ENCODE data around the gene TNFAIP3. TPM values are rescaled to one million over a fixed set of nuclear protein-coding genes. Genes with fewer than 3 reads are reported as not detected.

TNFAIP3 gene
- polyA plus RNA-seq, 1 experiment = 6.3 TPM

GRCh38 chr6:137903274-137903932 is 36.3 kb downstream of the TNFAIP3 start:
- TF ChIP-seq CTCF (IDR thresholded peaks at IDR 0.05; ENCODE audit: insufficient read depth, low read depth, low read length) = no peak
- no peak overlapping the region for H3K4me3 ChIP-seq (ENCODE audit: low read depth, low read length)
- no peaks in the 10 kb centered on the region for H3K27me3 ChIP-seq (ENCODE audit: control insufficient read depth, insufficient read depth, low read length)
- ChIA-PET CTCF (no interaction called here), POLR2A (no interaction called here)
- no peaks in the 10 kb centered on the region for H3K36me3 ChIP-seq (ENCODE audit: control insufficient read depth, insufficient read depth, low read length)
- no peak for DNase-seq (ENCODE audit: low read depth)

GRCh38 chr6:137903933-137904821 is 37.1 kb downstream of the TNFAIP3 start:
- Histone ChIP-seq H3K36me3 (ENCODE audit: control insufficient read depth, insufficient read depth, low read length) (no peaks in the 10 kb centered on the region), H3K27me3 (ENCODE audit: control insufficient read depth, insufficient read depth, low read length) (no peaks in the 10 kb centered on the region), H3K4me3 (ENCODE audit: low read depth, low read length) (no peak overlapping the region)
- POLR2A ChIA-PET = no interaction called here
- no peak for DNase-seq (ENCODE audit: low read depth)
- CTCF ChIA-PET = no interaction called here
- TF ChIP-seq CTCF (IDR thresholded peaks at IDR 0.05; ENCODE audit: insufficient read depth, low read depth, low read length) = no peak

GRCh38 chr6:137904822-137905617 is 38.0 kb downstream of the TNFAIP3 start:
- Histone ChIP-seq H3K27me3 (ENCODE audit: control insufficient read depth, insufficient read depth, low read length) (no peaks in the 10 kb centered on the region), H3K4me3 (ENCODE audit: low read depth, low read length) (peak overlapping the region; percentile 5; the same call in 1 of the 2 replicates), H3K36me3 (ENCODE audit: control insufficient read depth, insufficient read depth, low read length) (no peaks in the 10 kb centered on the region)
- no peak for TF ChIP-seq CTCF (IDR thresholded peaks at IDR 0.05; ENCODE audit: insufficient read depth, low read depth, low read length)
- POLR2A ChIA-PET = no interaction called here
- CTCF ChIA-PET = no interaction called here
- DNase-seq (ENCODE audit: low read depth) = no peak

- Histone ChIP-seq H3K4me3 (ENCODE audit: low read depth, low read length) (no peak overlapping the region), H3K27me3 (ENCODE audit: control insufficient read depth, insufficient read depth, low read length) (no peaks in the 10 kb centered on the region), H3K36me3 (ENCODE audit: control insufficient read depth, insufficient read depth, low read length) (no peaks in the 10 kb centered on the region)
- DNase-seq (ENCODE audit: low read depth) = no peak
- POLR2A ChIA-PET = no interaction called here
- no peak for TF ChIP-seq CTCF (IDR thresholded peaks at IDR 0.05; ENCODE audit: insufficient read depth, low read depth, low read length)
- CTCF ChIA-PET = no interaction called here
Observed at GRCh38 chr6:137906020-137906472, 39.0 kb downstream of the TNFAIP3 start.

- Histone ChIP-seq H3K4me3 (ENCODE audit: low read depth, low read length) (no peak overlapping the region), H3K27me3 (ENCODE audit: control insufficient read depth, insufficient read depth, low read length) (no peaks in the 10 kb centered on the region), H3K36me3 (ENCODE audit: control insufficient read depth, insufficient read depth, low read length) (no peaks in the 10 kb centered on the region)
- CTCF ChIA-PET = no interaction called here
- no peak for TF ChIP-seq CTCF (IDR thresholded peaks at IDR 0.05; ENCODE audit: insufficient read depth, low read depth, low read length)
- POLR2A ChIA-PET = no interaction called here
- no peak for DNase-seq (ENCODE audit: low read depth)
Observed at GRCh38 chr6:137907170-137907569, 40.1 kb downstream of the TNFAIP3 start.
